Mesenchymal stem cell (in vitro differentiated cells and primary cell): Measurements from ENCODE around the gene ALG12.

Experiments
- DNase-seq: peaks from one replicate; pipeline ENCODE4 v3.0.0-alpha.2; 2013
- H2AFZ ChIP-seq: one replicate; pipeline ENCODE4 v1.6.1; 2013; ENCODE audit warnings: low read depth, mild to moderate bottlenecking, control low read depth, inconsistent platforms, low read length, moderate library complexity
- H2AK5ac ChIP-seq: 2 replicates; pipeline ENCODE4 v1.6.1; 2013; ENCODE audit warnings: low read length, moderate library complexity, mild to moderate bottlenecking, inconsistent platforms; ENCODE audit not compliant: severe bottlenecking
- H2BK120ac ChIP-seq: one replicate; pipeline ENCODE4 v1.6.1; 2013; ENCODE audit warnings: low read depth, mild to moderate bottlenecking, inconsistent platforms, low read length, moderate library complexity
- H2BK12ac ChIP-seq, 2 experiments: one replicate each; pipeline ENCODE4 v1.6.1; 2013; ENCODE audit warnings: inconsistent platforms in 2 of 2, low read length in 2 of 2, mild to moderate bottlenecking in 2 of 2, moderate library complexity in 2 of 2, control low read depth in 1 of 2
- H2BK15ac ChIP-seq: one replicate; pipeline ENCODE4 v1.6.1; 2013; ENCODE audit warnings: mild to moderate bottlenecking, low read depth, inconsistent platforms; ENCODE audit not compliant: poor library complexity, severe bottlenecking
- H2BK5ac ChIP-seq: 2 replicates; pipeline ENCODE4 v1.6.1; 2013; ENCODE audit warnings: low read depth, mild to moderate bottlenecking, low read length, control low read depth, inconsistent platforms; ENCODE audit not compliant: poor library complexity, severe bottlenecking
- H3K14ac ChIP-seq, 2 experiments: one replicate each; pipeline ENCODE4 v1.6.1; 2013; ENCODE audit warnings: inconsistent platforms in 2 of 2, low read length in 2 of 2, control low read depth in 1 of 2, mild to moderate bottlenecking in 1 of 2, moderate library complexity in 1 of 2
- H3K18ac ChIP-seq, 2 experiments: one replicate each; pipeline ENCODE4 v1.6.1; 2013; ENCODE audit warnings: inconsistent platforms in 2 of 2, low read length in 2 of 2, control low read depth in 1 of 2, low read depth in 1 of 2, mild to moderate bottlenecking in 1 of 2
- H3K23ac ChIP-seq, 2 experiments: one replicate each; pipeline ENCODE4 v1.6.1; 2013; ENCODE audit warnings: inconsistent platforms in 2 of 2, low read length in 2 of 2, mild to moderate bottlenecking in 2 of 2, moderate library complexity in 2 of 2, control low read depth in 1 of 2
- H3K27ac ChIP-seq: 2 replicates; pipeline ENCODE4 v1.5.1; 2013; ENCODE audit warnings: mild to moderate bottlenecking, moderate library complexity, low read length, control low read depth, inconsistent platforms; ENCODE audit not compliant: poor library complexity, severe bottlenecking
- H3K27me3 ChIP-seq, 2 experiments: 2 replicates each; pipeline versions ENCODE4 v1.6.1 to v1.7.0; 2013; ENCODE audit warnings: low read length in 2 of 2, mild to moderate bottlenecking in 2 of 2, moderate library complexity in 2 of 2, control low read depth in 1 of 2, inconsistent platforms in 1 of 2; ENCODE audit not compliant: control insufficient read depth in 1 of 2, insufficient read depth in 1 of 2
- H3K36me3 ChIP-seq, 2 experiments: 2 replicates each; pipeline versions ENCODE4 v1.6.1 to v1.7.0; 2013; ENCODE audit warnings: low read length in 2 of 2, control low read depth in 1 of 2, inconsistent platforms in 1 of 2, low read depth in 1 of 2, mild to moderate bottlenecking in 1 of 2; ENCODE audit not compliant: insufficient read depth in 2 of 2, control insufficient read depth in 1 of 2
- H3K4ac ChIP-seq, 2 experiments: one replicate each; pipeline ENCODE4 v1.6.1; 2013; ENCODE audit warnings: inconsistent platforms in 2 of 2, low read length in 2 of 2, mild to moderate bottlenecking in 2 of 2, moderate library complexity in 2 of 2, control low read depth in 1 of 2, low read depth in 1 of 2
- H3K4me1 ChIP-seq: 2 replicates; pipeline ENCODE4 v1.6.1; 2013; ENCODE audit warnings: low read depth, low read length, control low read depth; ENCODE audit not compliant: control insufficient read depth, insufficient read depth
- H3K4me2 ChIP-seq: 2 replicates; pipeline ENCODE4 v1.6.1; 2013; ENCODE audit warnings: low read length, mild to moderate bottlenecking, inconsistent platforms; ENCODE audit not compliant: poor library complexity, severe bottlenecking
- H3K4me3 ChIP-seq, 2 experiments: 2 replicates each; pipeline versions ENCODE4 v1.5.1 to v1.7.0; 2013; ENCODE audit warnings: low read length in 2 of 2, mild to moderate bottlenecking in 2 of 2, control low read depth in 1 of 2, low read depth in 1 of 2; ENCODE audit not compliant: insufficient read depth in 1 of 2
- H3K79me1 ChIP-seq: replicated peaks from 2 replicates; pipeline ENCODE4 v1.6.1; 2013; ENCODE audit warnings: mild to moderate bottlenecking, control low read depth, low read length, inconsistent platforms; ENCODE audit not compliant: poor library complexity, severe bottlenecking
- H3K9ac ChIP-seq: 2 replicates; pipeline ENCODE4 v1.7.0; 2013; ENCODE audit warnings: mild to moderate bottlenecking, low read length, moderate library complexity
- H3K9me3 ChIP-seq: 2 replicates; pipeline ENCODE4 v1.7.0; 2013; ENCODE audit warnings: mild to moderate bottlenecking, low read length; ENCODE audit not compliant: control insufficient read depth
- H4K8ac ChIP-seq: one replicate; pipeline ENCODE4 v1.6.1; 2013; ENCODE audit warnings: inconsistent platforms, mild to moderate bottlenecking, low read length, moderate library complexity
- H4K91ac ChIP-seq: one replicate; pipeline ENCODE4 v1.6.1; 2013; ENCODE audit warnings: mild to moderate bottlenecking, low read length, inconsistent platforms
- WGBS: methylation state at CpG from one replicate; pipeline ENCODE4 v1.1.7; 2013; ENCODE audit warnings: mixed read lengths; 5-methylcytosine and 5-hydroxymethylcytosine counted together

ALG12 gene

DNA sequence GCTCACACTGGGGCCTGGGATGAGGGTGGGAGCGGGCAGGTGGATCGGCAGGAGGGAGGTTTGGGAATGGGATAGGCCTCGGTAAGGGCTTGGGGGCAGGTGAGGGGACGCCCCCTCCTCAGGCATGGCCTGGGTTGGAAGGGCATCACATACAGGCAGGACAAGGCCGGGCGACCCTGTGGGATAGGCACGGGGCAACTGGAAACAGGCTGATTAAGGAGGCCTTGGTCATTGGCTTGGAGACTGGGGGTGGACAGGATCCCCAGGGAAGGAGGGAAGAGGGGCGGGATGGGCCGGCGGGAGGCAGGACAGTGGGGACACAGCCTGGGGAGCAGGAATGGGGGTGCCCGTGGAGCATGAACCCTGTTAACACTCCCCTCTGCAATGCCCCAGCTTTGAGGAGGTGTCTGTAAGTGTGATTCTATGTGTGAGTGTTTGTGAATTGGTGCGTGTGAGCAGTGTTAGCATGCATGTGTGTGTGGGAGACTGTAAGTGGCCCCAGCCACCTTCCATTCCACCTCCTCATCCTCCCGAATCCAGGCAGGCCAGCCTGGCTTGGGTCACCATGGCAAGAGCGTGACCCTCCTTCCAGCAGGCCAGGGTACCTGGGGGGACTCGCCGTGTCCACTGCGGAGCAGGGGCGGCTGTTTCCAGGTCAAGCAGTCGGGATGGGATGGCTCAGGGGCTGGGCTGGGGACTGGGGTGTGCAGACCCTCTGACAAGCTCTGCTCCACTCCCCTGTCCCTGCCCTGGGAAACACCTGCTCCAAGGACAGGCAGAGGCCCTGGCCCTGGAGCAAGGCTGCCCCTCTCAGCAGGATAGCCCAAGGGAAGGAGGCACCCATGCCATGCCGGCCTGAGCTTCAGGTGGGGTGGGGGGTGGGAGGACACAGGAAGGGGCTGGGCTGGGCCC lies 38.9 kb upstream of the ALG12 start:
- no peak overlapping the region for H2BK15ac ChIP-seq
- H3K4ac ChIP-seq = no peak overlapping the region
- H2AFZ ChIP-seq = no peak overlapping the region
- H3K18ac ChIP-seq = no peak overlapping the region
- H3K27ac ChIP-seq = no peak overlapping the region
- no peak overlapping the region for H2AK5ac ChIP-seq
- H2BK12ac ChIP-seq = peak overlapping the region in 1 of 2 experiments; percentile 16
- no peak overlapping the region for H3K23ac ChIP-seq
- no peak overlapping the region for H3K4me3 ChIP-seq
- peaks cover 0 to 6% of the 10 kb centered on the region in 2 experiments for H3K36me3 ChIP-seq
- H3K4me1 ChIP-seq = peaks cover 49% of the 10 kb centered on the region
- no peak overlapping the region for H3K4me2 ChIP-seq
- H2BK5ac ChIP-seq = no peak overlapping the region
- DNase-seq = no peak
- H3K9ac ChIP-seq = no peak overlapping the region
- H2BK120ac ChIP-seq = no peak overlapping the region
- H3K9me3 ChIP-seq = no peaks in the 10 kb centered on the region
- H4K91ac ChIP-seq = peak overlapping the region; percentile 31
- 95% methylated on average over 18 of the region's 20 CpGs for WGBS
- H4K8ac ChIP-seq = no peak overlapping the region
- H3K14ac ChIP-seq = no peak overlapping the region
- H3K79me1 ChIP-seq = peaks cover 2% of the 10 kb centered on the region
- no peaks in the 10 kb centered on the region for H3K27me3 ChIP-seq

DNA sequence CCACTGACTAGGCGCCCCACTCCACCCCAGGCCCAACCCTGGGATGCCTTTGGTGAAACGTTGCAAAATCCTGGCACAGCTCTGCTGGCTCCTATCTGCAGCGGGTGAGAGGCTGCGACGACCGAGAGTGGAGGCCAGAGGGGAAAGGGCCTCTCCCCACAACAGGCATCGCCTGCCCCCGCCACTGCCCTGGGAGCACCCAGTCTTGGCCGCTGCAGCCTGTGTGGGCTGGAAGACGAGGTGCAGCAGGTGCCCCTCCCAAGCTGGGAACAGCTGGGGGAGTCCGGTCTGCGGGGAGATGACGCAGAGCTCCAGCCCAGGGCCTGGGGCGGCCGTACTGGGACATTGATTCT lies 38.2 kb upstream of the ALG12 start:
- H2BK12ac ChIP-seq = peak overlapping the region; percentile 12 to 18
- no peak overlapping the region for H2BK5ac ChIP-seq
- no peak overlapping the region for H3K18ac ChIP-seq
- H3K4me2 ChIP-seq = no peak overlapping the region
- H3K79me1 ChIP-seq = peaks cover 2% of the 10 kb centered on the region
- no peak overlapping the region for H2AFZ ChIP-seq
- no peak overlapping the region for H2BK120ac ChIP-seq
- WGBS = 92% methylated on average over 15 of the region's 15 CpGs
- no peak for DNase-seq
- H3K27ac ChIP-seq = no peak overlapping the region
- H3K4ac ChIP-seq = peak overlapping the region in 1 of 2 experiments; percentile 46
- H3K4me1 ChIP-seq = peaks cover 50% of the 10 kb centered on the region
- no peaks in the 10 kb centered on the region for H3K9me3 ChIP-seq
- H2AK5ac ChIP-seq = no peak overlapping the region
- H3K36me3 ChIP-seq = peaks cover 0 to under 1% of the 10 kb centered on the region in 2 experiments
- H3K4me3 ChIP-seq = no peak overlapping the region
- H2BK15ac ChIP-seq = no peak overlapping the region
- H3K14ac ChIP-seq = no peak overlapping the region
- H4K8ac ChIP-seq = no peak overlapping the region
- no peak overlapping the region for H3K9ac ChIP-seq
- no peak overlapping the region for H4K91ac ChIP-seq
- H3K27me3 ChIP-seq = no peaks in the 10 kb centered on the region
- H3K23ac ChIP-seq = no peak overlapping the region

DNA sequence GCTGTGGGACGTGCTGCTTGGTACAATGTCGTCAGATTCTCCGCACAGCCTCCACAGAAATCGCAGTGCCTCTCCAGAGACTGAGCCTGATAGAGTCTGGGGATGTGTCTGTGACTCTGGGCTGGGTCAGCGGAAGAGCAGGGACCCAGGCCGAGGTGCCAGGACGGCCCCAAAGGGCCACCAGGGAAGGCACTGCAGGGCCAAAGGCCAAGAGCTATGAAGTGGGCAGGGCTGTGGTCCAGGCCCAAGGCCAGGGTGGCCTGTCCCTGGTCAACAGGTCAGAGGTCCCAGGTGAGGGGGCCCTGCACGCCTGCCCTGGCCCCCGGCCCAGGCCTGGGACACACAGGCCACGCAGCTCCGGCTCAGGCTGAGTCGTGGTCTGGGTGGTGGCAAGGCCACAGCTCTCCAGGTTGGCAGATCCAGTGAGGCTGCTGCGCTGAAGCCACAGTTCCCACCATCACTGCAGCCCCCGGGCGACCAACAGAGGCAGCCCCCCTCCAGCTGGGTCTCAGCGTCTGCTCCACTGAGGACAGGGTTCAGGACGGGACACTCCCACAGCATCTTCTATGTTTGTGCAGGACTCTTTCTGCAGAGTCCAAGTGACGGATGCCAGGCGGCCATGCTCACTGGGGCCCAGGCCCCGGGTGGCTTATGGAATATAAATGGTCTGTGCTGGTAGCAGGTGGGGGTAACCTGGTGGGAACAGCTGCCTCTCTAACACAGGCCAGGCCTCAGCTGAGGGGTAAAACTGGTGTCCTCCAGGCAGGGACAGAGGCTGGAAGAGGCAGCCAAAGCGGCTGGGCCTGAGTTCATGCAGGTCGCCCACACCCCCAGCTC lies 37.6 kb upstream of the ALG12 start:
- H2AFZ ChIP-seq = no peak overlapping the region
- no peak for DNase-seq
- no peak overlapping the region for H2BK5ac ChIP-seq
- no peak overlapping the region for H3K4me3 ChIP-seq
- H3K4me1 ChIP-seq = peaks cover 52% of the 10 kb centered on the region
- no peaks in the 10 kb centered on the region for H3K36me3 ChIP-seq
- H3K79me1 ChIP-seq = peaks cover 2% of the 10 kb centered on the region
- H3K4me2 ChIP-seq = no peak overlapping the region
- no peak overlapping the region for H2BK120ac ChIP-seq
- 90% methylated on average over 22 of the region's 22 CpGs for WGBS
- H3K14ac ChIP-seq = no peak overlapping the region
- H2BK12ac ChIP-seq = peak overlapping the region; percentile 12 to 18
- H3K23ac ChIP-seq = peak overlapping the region in 1 of 2 experiments; percentile 48
- H4K91ac ChIP-seq = no peak overlapping the region
- H3K27me3 ChIP-seq = no peaks in the 10 kb centered on the region
- H2BK15ac ChIP-seq = no peak overlapping the region
- H2AK5ac ChIP-seq = peak overlapping the region; percentile 47
- no peak overlapping the region for H3K9ac ChIP-seq
- no peak overlapping the region for H4K8ac ChIP-seq
- H3K9me3 ChIP-seq = no peaks in the 10 kb centered on the region
- no peak overlapping the region for H3K27ac ChIP-seq
- H3K4ac ChIP-seq = no peak overlapping the region
- peak overlapping the region in 1 of 2 experiments; percentile 11 for H3K18ac ChIP-seq
